ENCODE measurements around the gene CFAP54.

The CFAP54 gene

DNA sequence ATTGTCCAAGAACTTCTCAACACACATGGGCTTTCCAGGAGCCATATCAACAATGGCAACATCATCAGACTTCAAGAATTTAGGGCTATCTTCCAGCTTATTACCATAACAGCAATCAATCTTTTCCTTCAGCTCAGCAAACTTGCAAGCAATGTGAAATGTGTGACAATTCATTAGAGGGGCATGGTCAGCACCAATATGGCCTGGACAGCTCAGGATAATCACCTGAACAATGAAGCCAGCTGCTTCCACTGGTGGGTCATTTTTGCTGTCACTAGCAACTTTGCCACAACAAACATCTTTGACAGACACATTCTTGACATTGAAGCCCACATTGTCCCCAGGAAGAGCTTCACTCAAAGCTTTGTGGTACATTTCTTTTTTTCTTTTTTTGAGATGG lies 411.8 kb downstream of the CFAP54 start:
- TF ChIP-seq CTCF (IDR thresholded peaks at IDR 0.05; ENCODE audit: insufficient read depth, low read length, poor library complexity, severe bottlenecking) = no peak
- no peak for DNase-seq (ENCODE audit: extremely low read depth, insufficient read length)
- H3K27me3 ChIP-seq (replicated peaks; ENCODE audit: control insufficient read depth, insufficient read depth, low read length) = no peaks in the 10 kb centered on the region
- H3K4me3 ChIP-seq (replicated peaks; ENCODE audit: low read depth, low read length) = no peak overlapping the region
- no peaks in the 10 kb centered on the region for H3K36me3 ChIP-seq (ENCODE audit: control insufficient read depth, insufficient read depth, low read length)

GRCh38 chr12:96902076-96902475 lies 412.7 kb downstream of the CFAP54 start:
- no peak for DNase-seq (ENCODE audit: extremely low read depth, insufficient read length)
- Histone ChIP-seq H3K4me3 (replicated peaks; ENCODE audit: low read depth, low read length) (no peak overlapping the region), H3K27me3 (replicated peaks; ENCODE audit: control insufficient read depth, insufficient read depth, low read length) (no peaks in the 10 kb centered on the region), H3K36me3 (ENCODE audit: control insufficient read depth, insufficient read depth, low read length) (no peaks in the 10 kb centered on the region)
- peak; percentile 23 for TF ChIP-seq CTCF (IDR thresholded peaks at IDR 0.05; ENCODE audit: insufficient read depth, low read length, poor library complexity, severe bottlenecking)

DNA sequence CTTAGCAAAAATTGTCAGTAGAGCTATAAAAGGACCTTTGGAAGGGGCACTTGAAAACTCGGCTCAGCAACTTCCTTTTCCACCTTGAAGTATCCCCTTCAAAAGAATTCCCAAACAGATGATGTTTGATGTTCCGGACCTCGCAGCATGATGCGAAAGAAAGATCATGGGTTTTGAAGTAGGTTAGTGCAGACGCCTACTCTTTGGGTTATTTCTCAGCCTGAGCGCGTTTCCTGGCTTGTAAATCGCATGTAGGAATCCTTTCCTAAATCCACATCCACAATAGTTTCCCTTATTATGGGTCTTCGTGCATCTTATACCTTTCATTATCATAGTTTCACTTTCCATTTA lies 417.1 kb downstream of the CFAP54 start:
- no peak for TF ChIP-seq CTCF (IDR thresholded peaks at IDR 0.05; ENCODE audit: insufficient read depth, low read length, poor library complexity, severe bottlenecking)
- Histone ChIP-seq H3K4me3 (replicated peaks; ENCODE audit: low read depth, low read length) (peak overlapping the region; percentile 81), H3K27me3 (replicated peaks; ENCODE audit: control insufficient read depth, insufficient read depth, low read length) (no peaks in the 10 kb centered on the region), H3K36me3 (ENCODE audit: control insufficient read depth, insufficient read depth, low read length) (no peaks in the 10 kb centered on the region; the same call in 1 of the 2 replicates)
- no peak for DNase-seq (ENCODE audit: extremely low read depth, insufficient read length)

DNA sequence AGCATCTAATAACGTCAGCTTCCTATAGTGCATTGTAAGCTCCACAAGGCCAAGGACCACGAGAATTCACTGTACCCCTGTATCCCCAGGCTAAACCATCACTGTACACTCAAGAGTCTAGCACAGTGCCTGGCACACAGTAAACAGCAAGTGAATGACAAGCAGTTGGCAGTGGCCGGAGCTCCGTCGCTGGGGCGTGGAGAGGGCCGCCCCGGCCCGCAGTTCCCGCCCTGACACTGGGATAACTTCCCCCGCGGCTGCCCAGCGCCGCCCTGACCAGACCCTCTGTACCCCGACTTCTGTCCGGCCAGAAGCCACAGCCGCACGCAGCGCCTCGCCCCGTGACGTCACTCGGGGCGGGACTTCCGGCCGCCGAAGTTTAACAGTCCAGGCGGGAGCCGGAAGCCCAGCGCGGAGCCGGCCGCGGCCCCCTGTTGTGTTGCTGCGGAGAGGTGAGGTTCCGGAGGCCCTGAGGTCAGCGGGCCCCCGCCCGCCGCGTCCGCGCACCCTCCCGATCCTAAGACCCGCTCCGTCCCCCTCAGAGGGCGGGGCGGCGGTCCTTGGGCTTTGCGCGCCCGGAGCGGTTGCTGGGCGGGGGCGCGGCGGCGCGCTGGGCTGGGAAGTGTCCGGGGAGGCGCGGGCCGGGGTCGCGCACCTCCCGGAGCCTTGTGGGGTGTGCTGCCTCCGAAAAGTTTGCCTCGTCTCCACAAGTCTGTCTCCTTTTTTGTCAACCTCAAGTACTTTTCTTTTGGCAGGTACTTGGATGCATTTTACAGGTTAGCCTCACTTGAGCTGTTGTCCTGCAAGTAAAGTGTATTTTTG lies 417.7 kb downstream of the CFAP54 start, which contains the start of gene NEDD1:
TSS of gene NEDD1 (plus strand) at position 409 of the 822 bp plus-strand sequence. CDS start 2,503 bp downstream, outside the sequence.
- H3K27me3 ChIP-seq (replicated peaks; ENCODE audit: control insufficient read depth, insufficient read depth, low read length) = no peaks in the 10 kb centered on the region
- DNase-seq (ENCODE audit: extremely low read depth, insufficient read length) = peak; percentile 93
- no peak for TF ChIP-seq CTCF (IDR thresholded peaks at IDR 0.05; ENCODE audit: insufficient read depth, low read length, poor library complexity, severe bottlenecking)
- no peaks in the 10 kb centered on the region; the same call in 1 of the 2 replicates for H3K36me3 ChIP-seq (ENCODE audit: control insufficient read depth, insufficient read depth, low read length)
- H3K4me3 ChIP-seq (replicated peaks; ENCODE audit: low read depth, low read length) = peak within 1 kb of the TSS; percentile 81

DNA sequence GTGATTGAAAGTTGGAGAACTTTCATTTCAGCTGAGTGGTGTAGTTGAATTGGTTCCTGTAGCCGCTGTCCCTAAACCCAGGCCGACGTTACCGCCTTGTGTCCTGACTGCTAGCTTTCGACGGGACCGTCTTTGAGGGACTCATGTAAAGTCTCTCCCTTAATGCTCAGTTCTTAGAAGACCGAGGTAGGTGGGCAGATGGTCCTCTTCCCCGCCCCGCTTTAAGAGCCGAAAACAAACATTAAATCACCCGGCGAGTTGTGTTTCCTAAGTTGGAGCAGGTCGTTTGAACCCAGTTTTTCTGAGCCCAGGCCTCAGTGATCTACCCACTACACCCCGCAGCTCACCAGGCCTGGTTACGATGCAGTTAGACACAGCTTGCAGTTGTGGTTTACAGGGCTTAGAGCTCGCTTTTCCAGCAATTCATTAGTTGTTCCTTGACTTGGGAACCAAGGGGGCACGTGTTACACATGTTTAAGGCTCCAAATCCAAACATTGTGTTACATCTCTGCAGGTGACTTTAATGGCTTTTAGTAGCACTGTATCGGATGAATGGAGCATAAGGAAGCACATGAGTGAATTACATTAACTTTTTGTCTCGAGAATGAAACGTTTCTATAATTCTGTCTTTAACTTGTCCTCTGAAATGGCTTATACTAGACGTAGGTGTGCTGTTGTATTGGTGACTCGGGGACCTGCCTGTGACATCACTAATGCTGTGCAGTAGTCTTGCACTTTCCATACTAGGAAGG lies 418.5 kb downstream of the CFAP54 start:
- no peaks in the 10 kb centered on the region; the same call in 1 of the 2 replicates for H3K36me3 ChIP-seq (ENCODE audit: control insufficient read depth, insufficient read depth, low read length)
- H3K27me3 ChIP-seq (replicated peaks; ENCODE audit: control insufficient read depth, insufficient read depth, low read length) = no peaks in the 10 kb centered on the region
- TF ChIP-seq CTCF (IDR thresholded peaks at IDR 0.05; ENCODE audit: insufficient read depth, low read length, poor library complexity, severe bottlenecking) = no peak
- DNase-seq (ENCODE audit: extremely low read depth, insufficient read length) = no peak
- H3K4me3 ChIP-seq (replicated peaks; ENCODE audit: low read depth, low read length) = peak overlapping the region; percentile 81

All from GM06990 (cell line).